Measurements from ENCODE around the gene RAB12. TPM values are rescaled to one million over a fixed set of nuclear protein-coding genes. Genes with fewer than 3 reads are reported as not detected.
"Not testable (repeated sequence)": the region's sequence is repeated elsewhere in the genome, so short reads cannot be mapped to it uniquely, and the experiment has no call there.

RAB12 gene
- total RNA-seq, 3 donors from 2014 or later = 13.0 to 15.4 (median 13.6) TPM

GRCh38 chr18:8651478-8652261 lies 42.4 kb downstream of the RAB12 start:
- not testable (repeated sequence) for H3K9me3 Mint-ChIP-seq; H3K36me3 Mint-ChIP-seq (ENCODE audit: insufficient read depth); DNase-seq; H3K4me3 Mint-ChIP-seq; H3K4me1 Mint-ChIP-seq (ENCODE audit: low read depth); ATAC-seq
- H3K27me3 Mint-ChIP-seq (ENCODE audit: low read depth) = peaks cover 30% of the 10 kb centered on the region

- H3K27me3 Mint-ChIP-seq (ENCODE audit: low read depth) = peaks cover 14% of the 10 kb centered on the region
- no peak overlapping the region for H3K4me3 Mint-ChIP-seq
- no peaks in the 10 kb centered on the region for H3K9me3 Mint-ChIP-seq
- no peaks in the 10 kb centered on the region for H3K36me3 Mint-ChIP-seq (ENCODE audit: insufficient read depth)
- DNase-seq (no peak), ATAC-seq (no peak)
- no peaks in the 10 kb centered on the region for H3K4me1 Mint-ChIP-seq (ENCODE audit: low read depth)
Measured at GRCh38 chr18:8654503-8655451, 45.5 kb downstream of the RAB12 start.

GRCh38 chr18:8656232-8656631 lies 47.0 kb downstream of the RAB12 start:
- H3K4me1 Mint-ChIP-seq (ENCODE audit: low read depth) = peaks cover 4% of the 10 kb centered on the region
- peaks cover 14% of the 10 kb centered on the region for H3K27me3 Mint-ChIP-seq (ENCODE audit: low read depth)
- H3K4me3 Mint-ChIP-seq = no peak overlapping the region
- no peak for ATAC-seq
- H3K9me3 Mint-ChIP-seq = no peaks in the 10 kb centered on the region
- no peaks in the 10 kb centered on the region for H3K36me3 Mint-ChIP-seq (ENCODE audit: insufficient read depth)
- DNase-seq = no peak

GRCh38 chr18:8657050-8657820 lies 48.0 kb downstream of the RAB12 start:
- H3K4me1 Mint-ChIP-seq (ENCODE audit: low read depth) = peaks cover 4% of the 10 kb centered on the region
- DNase-seq (no peak), ATAC-seq (no peak)
- peaks cover 12% of the 10 kb centered on the region for H3K27me3 Mint-ChIP-seq (ENCODE audit: low read depth)
- H3K36me3 Mint-ChIP-seq (ENCODE audit: insufficient read depth) = no peaks in the 10 kb centered on the region
- H3K9me3 Mint-ChIP-seq = no peaks in the 10 kb centered on the region
- H3K4me3 Mint-ChIP-seq = no peak overlapping the region

- no peak for DNase-seq
- no peaks in the 10 kb centered on the region for H3K36me3 Mint-ChIP-seq (ENCODE audit: insufficient read depth)
- no peak overlapping the region for H3K4me3 Mint-ChIP-seq
- H3K27me3 Mint-ChIP-seq (ENCODE audit: low read depth) = peaks cover 12% of the 10 kb centered on the region
- H3K9me3 Mint-ChIP-seq = no peaks in the 10 kb centered on the region
- H3K4me1 Mint-ChIP-seq (ENCODE audit: low read depth) = peaks cover 4% of the 10 kb centered on the region
- no peak for ATAC-seq
Measured at GRCh38 chr18:8657873-8658470, 48.7 kb downstream of the RAB12 start.

- H3K9me3 Mint-ChIP-seq = no peaks in the 10 kb centered on the region
- no peak for DNase-seq
- H3K4me3 Mint-ChIP-seq = no peak overlapping the region
- peaks cover 7% of the 10 kb centered on the region for H3K27me3 Mint-ChIP-seq (ENCODE audit: low read depth)
- H3K36me3 Mint-ChIP-seq (ENCODE audit: insufficient read depth) = no peaks in the 10 kb centered on the region
- ATAC-seq = no peak
- peaks cover 4% of the 10 kb centered on the region for H3K4me1 Mint-ChIP-seq (ENCODE audit: low read depth)
Measured at GRCh38 chr18:8658858-8659485, 49.7 kb downstream of the RAB12 start.

- ATAC-seq = no peak
- DNase-seq = no peak
- Mint-ChIP-seq H3K9me3 (no peaks in the 10 kb centered on the region), H3K27me3 (ENCODE audit: low read depth) (peaks cover 5% of the 10 kb centered on the region), H3K4me1 (ENCODE audit: low read depth) (peaks cover 4% of the 10 kb centered on the region), H3K36me3 (ENCODE audit: insufficient read depth) (no peaks in the 10 kb centered on the region), H3K4me3 (no peak overlapping the region)
Measured at GRCh38 chr18:8659609-8660242, 50.5 kb downstream of the RAB12 start.

GRCh38 chr18:8660316-8660715 lies 51.1 kb downstream of the RAB12 start:
- no peak overlapping the region for H3K4me3 Mint-ChIP-seq
- peaks cover 4% of the 10 kb centered on the region for H3K4me1 Mint-ChIP-seq (ENCODE audit: low read depth)
- no peaks in the 10 kb centered on the region for H3K9me3 Mint-ChIP-seq
- H3K36me3 Mint-ChIP-seq (ENCODE audit: insufficient read depth) = no peaks in the 10 kb centered on the region
- ATAC-seq (no peak), DNase-seq (no peak)
- peaks cover 3% of the 10 kb centered on the region for H3K27me3 Mint-ChIP-seq (ENCODE audit: low read depth)

GRCh38 chr18:8661754-8662559 lies 52.7 kb downstream of the RAB12 start:
- no peak for ATAC-seq
- peaks cover 4% of the 10 kb centered on the region for H3K4me1 Mint-ChIP-seq (ENCODE audit: low read depth)
- H3K4me3 Mint-ChIP-seq = no peak overlapping the region
- H3K36me3 Mint-ChIP-seq (ENCODE audit: insufficient read depth) = no peaks in the 10 kb centered on the region
- DNase-seq = no peak
- peaks cover 3% of the 10 kb centered on the region for H3K27me3 Mint-ChIP-seq (ENCODE audit: low read depth)
- H3K9me3 Mint-ChIP-seq = no peaks in the 10 kb centered on the region

GRCh38 chr18:8662560-8663255 lies 53.5 kb downstream of the RAB12 start:
- Mint-ChIP-seq H3K4me1 (ENCODE audit: low read depth) (peaks cover 4% of the 10 kb centered on the region), H3K27me3 (ENCODE audit: low read depth) (peaks cover 3% of the 10 kb centered on the region), H3K9me3 (no peaks in the 10 kb centered on the region), H3K4me3 (no peak overlapping the region), H3K36me3 (ENCODE audit: insufficient read depth) (no peaks in the 10 kb centered on the region)
- DNase-seq (no peak), ATAC-seq (no peak)

GRCh38 chr18:8667846-8668245 lies 58.6 kb downstream of the RAB12 start:
- no peaks in the 10 kb centered on the region for H3K27me3 Mint-ChIP-seq (ENCODE audit: low read depth)
- no peaks in the 10 kb centered on the region for H3K4me1 Mint-ChIP-seq (ENCODE audit: low read depth)
- ATAC-seq = no peak

GRCh38 chr18:8668381-8668780 lies 59.1 kb downstream of the RAB12 start:
- H3K27me3 Mint-ChIP-seq (ENCODE audit: low read depth) = no peaks in the 10 kb centered on the region
- no peaks in the 10 kb centered on the region for H3K36me3 Mint-ChIP-seq (ENCODE audit: insufficient read depth)
- H3K9me3 Mint-ChIP-seq = no peaks in the 10 kb centered on the region
- H3K4me1 Mint-ChIP-seq (ENCODE audit: low read depth) = no peaks in the 10 kb centered on the region
- H3K4me3 Mint-ChIP-seq = no peak overlapping the region
- no peak for DNase-seq
- no peak for ATAC-seq

More at GRCh38 chr18:8667846-8668245, 58.6 kb downstream of the RAB12 start:
- H3K9me3 Mint-ChIP-seq = no peaks in the 10 kb centered on the region
- H3K4me3 Mint-ChIP-seq = no peak overlapping the region
- H3K36me3 Mint-ChIP-seq (ENCODE audit: insufficient read depth) = no peaks in the 10 kb centered on the region
- no peak for DNase-seq
